Progenitor cell of endocrine pancreas (in vitro differentiated cells): ENCODE results near the gene HDAC1. TPM values are rescaled to one million over a fixed set of nuclear protein-coding genes. Genes with fewer than 3 reads are reported as not detected.

ENCODE experiments used
- DNase-seq: peaks from one replicate; pipeline ENCODE4 v3.0.0; 2021; ENCODE audit warnings: low spot score; ENCODE audit not compliant: unreplicated experiment
- H3K27ac Mint-ChIP-seq: 2 replicates; pipeline ENCODE4 v1.8.0; 2021; ENCODE audit warnings: mild to moderate bottlenecking, moderate library complexity, mixed read lengths
- H3K27me3 Mint-ChIP-seq: 2 replicates; pipeline ENCODE4 v1.8.0; 2021; ENCODE audit warnings: mixed read lengths
- H3K36me3 Mint-ChIP-seq: 2 replicates; pipeline ENCODE4 v1.8.0; 2022; ENCODE audit warnings: mixed read lengths; ENCODE audit not compliant: insufficient read depth
- H3K4me1 Mint-ChIP-seq: 2 replicates; pipeline ENCODE4 v1.8.0; 2021; ENCODE audit warnings: low read depth, mixed read lengths
- H3K4me3 Mint-ChIP-seq: 2 replicates; pipeline ENCODE4 v1.8.0; 2021; ENCODE audit warnings: low read depth, mild to moderate bottlenecking, moderate library complexity, mixed read lengths
- H3K9me3 Mint-ChIP-seq: 2 replicates; pipeline ENCODE4 v1.8.0; 2021; ENCODE audit warnings: low read depth, mixed read lengths
- CTCF ChIP-seq: fragments of 200-600 bp; sonication (generic); IDR thresholded peaks from one replicate; pipeline ENCODE4 v1.5.0; 2021; ENCODE audit warnings: antibody characterized with exemption, mild to moderate bottlenecking; ENCODE audit not compliant: unreplicated experiment
- total RNA-seq: library from RNA; stranded (reverse); gene quantifications from 2 replicates; pipeline ENCODE4 v1.2.1, GENCODE V29; 2021

HDAC1 gene
- total RNA-seq, 1 donor from 2014 or later = 197 TPM

GRCh38 chr1:32341186-32341757, 49.4 kb downstream of the HDAC1 start:
- H3K27me3 Mint-ChIP-seq = peaks cover 16% of the 10 kb centered on the region

GRCh38 chr1:32341971-32342370, 50.1 kb downstream of the HDAC1 start:
- DNase-seq = no peak
- H3K4me3 Mint-ChIP-seq = no peak overlapping the region
- no peaks in the 10 kb centered on the region for H3K36me3 Mint-ChIP-seq
- no peaks in the 10 kb centered on the region for H3K9me3 Mint-ChIP-seq
- TF ChIP-seq CTCF = no peak
- H3K27ac Mint-ChIP-seq = no peak overlapping the region
- H3K27me3 Mint-ChIP-seq = peaks cover 16% of the 10 kb centered on the region
- H3K4me1 Mint-ChIP-seq = peaks cover 16% of the 10 kb centered on the region

More at GRCh38 chr1:32341186-32341757, 49.4 kb downstream of the HDAC1 start:
- Mint-ChIP-seq H3K36me3 (no peaks in the 10 kb centered on the region), H3K27ac (no peak overlapping the region), H3K9me3 (no peaks in the 10 kb centered on the region), H3K4me3 (no peak overlapping the region), H3K4me1 (peaks cover 17% of the 10 kb centered on the region)
- no peak for DNase-seq
- no peak for TF ChIP-seq CTCF

- no peak overlapping the region for H3K4me3 Mint-ChIP-seq
- no peak for DNase-seq
- no peaks in the 10 kb centered on the region for H3K9me3 Mint-ChIP-seq
- TF ChIP-seq CTCF = no peak
- H3K27ac Mint-ChIP-seq = no peak overlapping the region
- H3K36me3 Mint-ChIP-seq = no peaks in the 10 kb centered on the region
- H3K4me1 Mint-ChIP-seq = peaks cover 15% of the 10 kb centered on the region
- H3K27me3 Mint-ChIP-seq = peaks cover 16% of the 10 kb centered on the region
These were observed 50.8 kb downstream of the HDAC1 start for GRCh38 chr1:32342704-32343103.

GRCh38 chr1:32345289-32345827, 53.5 kb downstream of the HDAC1 start:
- H3K27me3 Mint-ChIP-seq = peaks cover 3% of the 10 kb centered on the region
- peaks cover 6% of the 10 kb centered on the region for H3K4me1 Mint-ChIP-seq
- no peaks in the 10 kb centered on the region for H3K36me3 Mint-ChIP-seq
- H3K4me3 Mint-ChIP-seq = no peak overlapping the region
- H3K27ac Mint-ChIP-seq = no peak overlapping the region
- DNase-seq = no peak
- H3K9me3 Mint-ChIP-seq = no peaks in the 10 kb centered on the region
- TF ChIP-seq CTCF = no peak

- DNase-seq = no peak
- Mint-ChIP-seq H3K27ac (no peak overlapping the region), H3K27me3 (peaks cover 2% of the 10 kb centered on the region)
These were observed 54.8 kb downstream of the HDAC1 start for GRCh38 chr1:32346532-32347157.

More at GRCh38 chr1:32346532-32347157, 54.8 kb downstream of the HDAC1 start:
- Mint-ChIP-seq H3K9me3 (no peaks in the 10 kb centered on the region), H3K36me3 (no peaks in the 10 kb centered on the region), H3K4me3 (no peak overlapping the region), H3K4me1 (peaks cover 6% of the 10 kb centered on the region)
- no peak for TF ChIP-seq CTCF
